Right lobe of liver (tissue), 4 donors: ENCODE measurements around the gene RFX8.

Experiments used
- CTCF ChIP-seq, 4 donors: fragments of 200-600 bp in 3 of 4; fragments of 450-650 bp in 1 of 4; IDR thresholded peaks; one replicate each; pipeline versions ENCODE4 v1.5.1 to v1.8.0; 2016 to 2022; ENCODE audit warnings: antibody characterized with exemption in 4 of 4, mild to moderate bottlenecking in 2 of 4
- POLR2A ChIP-seq: fragments of 450-650 bp; IDR thresholded peaks from one replicate; pipeline ENCODE4 v1.6.1; 2017; ENCODE audit warnings: antibody characterized with exemption, mild to moderate bottlenecking
- donor health status: DM: no; HTN: no; CAD: no.
- donor health status: DM: no; HTN: no; CAD: no.
- donor health status: DM: no; HTN: yes; CAD: no.

DNA sequence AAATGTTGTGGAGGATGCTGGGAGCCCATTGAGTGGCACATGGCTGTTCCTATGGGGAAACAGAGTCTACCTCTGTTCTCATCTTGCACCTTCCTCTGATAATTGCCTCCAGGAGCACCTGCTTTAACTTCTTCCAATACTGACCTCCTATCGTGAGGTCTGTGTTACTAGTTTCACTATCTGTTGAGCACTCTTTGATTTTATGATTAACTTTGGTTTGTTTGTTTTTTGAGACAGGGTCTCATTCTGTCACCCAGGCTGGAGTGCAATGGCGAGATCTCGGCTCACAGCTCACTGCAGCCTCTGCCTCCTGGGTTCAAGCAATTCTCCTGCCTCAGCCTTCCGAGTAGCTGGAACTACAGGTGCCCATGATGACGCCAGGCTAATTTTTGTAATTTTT, 12.1 kb upstream of the RFX8 start:
- TF ChIP-seq CTCF (IDR thresholded peaks at IDR 0.05): no peak
- TF ChIP-seq POLR2A: no peak
